AG04450 (cell line): Measurements from ENCODE around the gene ELP4. TPM values are rescaled to one million over a fixed set of nuclear protein-coding genes. Genes with fewer than 3 reads are reported as not detected.

Source experiments
- CTCF ChIA-PET: fragments of 300-600, 350-600 bp; formaldehyde crosslinking; extraction: SDS; loops from one replicate; lab custom pipeline; 2022; ENCODE audit warnings: antibody characterized with exemption, inconsistent platforms; lab: Charles Lee
- POLR2A ChIA-PET: fragments of 350-600 bp; formaldehyde crosslinking; extraction: SDS; loops from one replicate; lab custom pipeline; 2021; ENCODE audit warnings: antibody characterized with exemption, inconsistent platforms; lab: Yijun Ruan, JAX
- DNase-seq: peaks from one replicate; pipeline ENCODE4 v3.0.0-alpha.2; 2011; ENCODE audit warnings: low read depth, low spot score
- H3K27ac ChIP-seq: one replicate; pipeline ENCODE4 v1.5.1; 2012; ENCODE audit warnings: low read depth, low read length, control low read depth
- H3K27me3 ChIP-seq: one replicate; pipeline ENCODE4 v1.6.0; 2012; ENCODE audit warnings: low read length; ENCODE audit not compliant: control insufficient read depth, insufficient read depth
- H3K4me3 ChIP-seq: 2 replicates; pipeline ENCODE4 v1.5.1; 2011; ENCODE audit warnings: mild to moderate bottlenecking, low read depth, low read length, control low read depth
- H3K9me3 ChIP-seq: 2 replicates; pipeline ENCODE4 v1.5.1; 2012; ENCODE audit warnings: low read length; ENCODE audit not compliant: control insufficient read depth, insufficient read depth
- CTCF ChIP-seq: IDR thresholded peaks from 2 replicates; pipeline ENCODE4 v1.5.1; 2011; ENCODE audit warnings: low read depth, low read length, control low read depth, inconsistent platforms
- polyA plus RNA-seq: library from polyadenylated mRNA; depleted of rRNA; stranded (reverse); fragments of >200 nt; gene quantifications from 2 replicates; pipeline ENCODE4 v1.2.3, GENCODE V29; 2011

The ELP4 gene
- polyA plus RNA-seq, 1 experiment = 15.5 TPM

- TF ChIP-seq CTCF = no peak
- no peak for DNase-seq
- POLR2A ChIA-PET = no interaction called here
- Histone ChIP-seq H3K27ac (no peak overlapping the region), H3K4me3 (no peak overlapping the region), H3K27me3 (no peaks in the 10 kb centered on the region), H3K9me3 (no peaks in the 10 kb centered on the region)
- CTCF ChIA-PET = no interaction called here
Observed at GRCh38 chr11:31636983-31637382, 127.4 kb downstream of the ELP4 start.

GRCh38 chr11:31640611-31641010 lies 131.0 kb downstream of the ELP4 start:
- POLR2A ChIA-PET = no interaction called here
- CTCF ChIA-PET = interaction anchor here (0.8 to 3.5 kb wide), 20 partner anchors 8 to 535 kb away, joined by 3 to 26 read pairs (median 5); no protein-coding TSS in a partner anchor
- TF ChIP-seq CTCF = no peak
- Histone ChIP-seq H3K4me3 (no peak overlapping the region), H3K9me3 (no peaks in the 10 kb centered on the region), H3K27me3 (no peaks in the 10 kb centered on the region), H3K27ac (no peak overlapping the region)
- DNase-seq = no peak

DNA sequence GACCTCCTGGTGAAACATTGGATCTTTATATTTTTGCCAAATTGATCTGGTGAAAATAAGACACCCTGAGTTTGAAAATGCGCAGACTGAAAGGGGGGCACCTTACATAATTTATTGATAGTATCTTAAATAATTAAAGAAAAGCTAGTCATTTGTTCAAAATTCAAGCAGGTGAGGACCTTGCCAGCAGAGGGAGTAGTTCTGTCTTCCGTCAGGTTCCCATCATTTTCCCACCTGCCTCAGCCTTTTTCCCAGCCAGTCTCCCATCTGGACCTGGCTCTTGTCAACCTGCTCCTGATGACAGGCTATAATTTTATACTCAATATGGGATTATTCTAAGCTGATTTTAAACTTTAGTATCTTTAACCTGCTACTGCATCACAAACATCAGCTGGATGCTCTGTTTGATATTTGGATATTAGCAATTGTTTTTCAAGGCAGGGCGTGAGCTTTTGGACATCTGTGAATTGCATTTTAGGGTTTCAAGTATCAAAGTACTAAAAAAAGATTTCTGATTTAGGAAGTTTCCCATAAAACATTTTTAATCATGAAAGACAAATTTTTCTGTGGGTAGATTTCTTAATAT lies 132.0 kb downstream of the ELP4 start:
- H3K9me3 ChIP-seq = no peaks in the 10 kb centered on the region
- no peak for DNase-seq
- peak; percentile 72 for TF ChIP-seq CTCF
- no peak overlapping the region for H3K4me3 ChIP-seq
- no peak overlapping the region for H3K27ac ChIP-seq
- POLR2A ChIA-PET = no interaction called here
- H3K27me3 ChIP-seq = no peaks in the 10 kb centered on the region
- CTCF ChIA-PET = interaction anchor here (0.5 to 3.5 kb wide), 29 partner anchors 9 to 534 kb away, joined by 3 to 26 read pairs (median 4); no protein-coding TSS in a partner anchor

- Histone ChIP-seq H3K27me3 (no peaks in the 10 kb centered on the region), H3K4me3 (no peak overlapping the region), H3K9me3 (no peaks in the 10 kb centered on the region), H3K27ac (no peak overlapping the region)
- TF ChIP-seq CTCF = no peak
- ChIA-PET POLR2A (no interaction called here), CTCF (no interaction called here)
- no peak for DNase-seq
Observed at GRCh38 chr11:31643857-31644256, 134.3 kb downstream of the ELP4 start.

- H3K4me3 ChIP-seq = no peak overlapping the region
- H3K27ac ChIP-seq = no peak overlapping the region
- ChIA-PET CTCF (no interaction called here), POLR2A (no interaction called here)
- no peaks in the 10 kb centered on the region for H3K27me3 ChIP-seq
- TF ChIP-seq CTCF = no peak
- H3K9me3 ChIP-seq = no peaks in the 10 kb centered on the region
- peak; percentile 48 for DNase-seq
Observed at GRCh38 chr11:31645747-31646146, 136.2 kb downstream of the ELP4 start.
